ENCODE results near the gene MRPL4.

MRPL4 gene

DNA sequence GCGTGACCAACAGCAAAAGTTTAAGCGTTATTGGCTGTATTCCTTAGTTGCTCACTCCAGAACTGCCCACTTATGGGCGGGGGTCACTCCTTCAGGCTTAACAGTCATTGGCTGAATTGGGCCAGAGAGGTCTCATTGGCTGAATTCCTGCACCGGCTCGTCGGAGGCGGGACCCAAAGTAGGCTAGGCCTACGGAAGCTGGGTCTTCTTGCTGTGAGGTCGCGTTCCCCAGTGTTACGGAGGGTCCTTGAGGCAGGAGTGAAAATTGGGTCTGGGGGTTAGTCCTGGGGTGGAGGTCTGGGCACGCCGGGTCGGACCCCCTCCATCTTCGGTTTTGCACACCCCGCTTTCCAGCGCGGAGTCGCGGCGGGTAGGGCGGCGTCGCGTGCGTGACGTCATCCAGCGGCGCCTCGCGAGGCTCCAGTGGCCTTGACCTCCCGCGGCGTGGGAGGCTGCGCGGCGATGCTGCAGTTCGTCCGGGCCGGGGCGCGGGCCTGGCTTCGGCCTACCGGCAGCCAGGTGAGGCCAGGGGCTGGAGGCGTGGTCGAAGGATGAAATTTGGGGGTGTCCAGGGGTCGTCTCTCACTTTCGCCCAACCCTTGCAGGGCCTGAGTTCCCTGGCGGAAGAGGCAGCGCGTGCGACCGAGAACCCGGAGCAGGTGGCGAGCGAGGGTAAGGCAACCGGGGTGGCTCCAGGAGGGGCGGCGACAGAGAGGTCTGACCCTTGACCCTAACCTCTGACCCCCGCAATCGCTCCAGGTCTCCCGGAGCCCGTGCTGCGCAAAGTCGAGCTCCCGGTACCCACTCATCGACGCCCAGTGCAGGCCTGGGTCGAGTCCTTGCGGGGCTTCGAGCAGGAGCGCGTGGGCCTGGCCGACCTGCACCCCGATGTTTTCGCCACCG lies at the start of gene MRPL4:
MRPL4 (plus strand) TSS at position 423 of the 903 bp plus-strand sequence; CDS start at position 463, 40 bp downstream.
- peak; percentile 95 for DNase-seq (ENCODE audit: low spot score)

DNA sequence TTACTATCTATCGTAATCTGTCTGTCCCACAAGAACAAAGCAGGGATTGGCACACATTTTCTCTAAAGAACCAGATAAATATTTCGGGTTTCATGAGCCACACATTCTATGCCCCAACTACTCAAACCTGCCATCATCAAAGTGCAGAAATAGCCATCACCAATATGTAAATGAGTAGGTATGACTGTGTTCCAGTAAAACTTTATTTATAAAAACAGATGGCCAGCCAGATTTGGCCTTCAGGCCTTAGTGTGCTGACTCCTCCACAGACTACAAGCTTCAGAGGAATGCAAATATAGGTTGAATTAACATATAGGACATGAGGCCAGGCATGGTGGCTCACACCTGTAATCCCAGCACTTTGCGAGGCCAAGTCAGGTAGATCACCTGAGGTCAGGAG lies 48.3 kb upstream of the MRPL4 start:
- no peak for DNase-seq (ENCODE audit: low spot score)

DNA sequence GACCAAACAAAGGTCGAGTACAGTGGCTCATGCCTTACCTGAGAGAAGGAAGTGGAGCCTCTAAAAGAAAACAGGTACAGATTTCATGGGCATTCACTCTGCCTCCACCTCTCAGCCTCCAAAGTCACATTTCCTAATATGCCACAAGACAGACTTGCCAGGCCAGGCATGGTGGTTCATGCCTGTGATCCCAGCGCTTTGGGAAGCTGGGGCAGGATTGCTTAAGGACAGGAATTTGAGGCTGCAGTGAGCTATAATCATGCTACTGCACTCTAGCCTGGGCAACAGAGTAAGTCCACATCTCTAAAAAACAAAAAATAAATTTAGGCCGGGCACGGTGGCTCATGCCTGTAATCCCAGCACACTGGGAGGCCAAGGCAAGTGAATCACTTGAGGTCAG lies 46.4 kb upstream of the MRPL4 start:
- DNase-seq (ENCODE audit: low spot score): no peak

DNA sequence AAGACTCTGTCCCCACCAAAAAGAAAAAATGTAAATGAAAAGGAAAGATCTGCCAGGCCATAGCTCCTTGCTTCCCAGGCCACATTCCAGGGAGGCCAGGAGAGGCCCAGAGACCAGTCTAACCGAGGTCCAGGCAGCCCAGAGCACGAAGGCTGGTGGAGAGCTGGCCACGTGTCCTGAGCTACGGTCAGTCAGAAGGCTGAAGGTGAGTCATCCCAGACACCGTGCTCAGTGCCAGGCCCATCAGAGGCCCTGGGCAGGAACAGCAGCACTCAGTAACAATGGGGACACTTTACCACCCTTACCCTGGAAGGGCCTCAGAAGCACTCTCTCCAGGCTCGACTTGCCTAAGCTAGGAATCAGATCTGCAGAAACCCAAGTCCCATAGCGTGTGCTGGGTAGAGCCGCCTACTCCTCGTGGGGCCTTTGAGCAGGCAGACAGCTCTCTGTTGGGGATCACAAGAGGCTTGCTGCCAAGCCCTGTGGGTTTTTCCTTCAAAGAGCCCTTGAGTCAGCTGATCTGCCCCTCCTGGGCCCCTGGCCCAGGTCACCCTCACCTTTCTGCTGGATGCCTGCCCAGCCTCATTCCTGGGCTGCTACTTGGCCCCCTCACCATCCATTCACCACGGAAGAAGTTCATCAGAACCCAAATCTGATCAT lies 45.7 kb upstream of the MRPL4 start:
- DNase-seq (ENCODE audit: low spot score): no peak

DNA sequence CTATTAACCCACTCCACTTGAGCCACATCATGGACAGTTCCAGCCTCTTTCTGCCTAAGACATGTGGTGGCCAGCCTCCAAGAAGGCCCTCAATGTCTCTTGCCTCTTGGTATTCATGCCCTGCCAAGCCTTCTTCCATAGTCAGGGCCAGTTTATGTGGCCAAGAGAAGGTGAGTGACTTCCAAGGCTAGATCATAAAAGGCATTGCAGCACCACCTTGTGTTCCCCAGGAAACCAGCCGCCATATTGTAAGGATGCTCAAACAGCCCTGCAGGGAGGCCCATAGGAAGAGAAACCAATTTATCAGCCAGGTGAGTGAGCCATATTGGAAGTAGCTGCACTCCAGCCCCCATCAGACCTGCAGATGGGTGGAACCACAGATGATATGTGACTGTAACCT lies 45.0 kb upstream of the MRPL4 start:
- DNase-seq (ENCODE audit: low spot score): no peak

DNA sequence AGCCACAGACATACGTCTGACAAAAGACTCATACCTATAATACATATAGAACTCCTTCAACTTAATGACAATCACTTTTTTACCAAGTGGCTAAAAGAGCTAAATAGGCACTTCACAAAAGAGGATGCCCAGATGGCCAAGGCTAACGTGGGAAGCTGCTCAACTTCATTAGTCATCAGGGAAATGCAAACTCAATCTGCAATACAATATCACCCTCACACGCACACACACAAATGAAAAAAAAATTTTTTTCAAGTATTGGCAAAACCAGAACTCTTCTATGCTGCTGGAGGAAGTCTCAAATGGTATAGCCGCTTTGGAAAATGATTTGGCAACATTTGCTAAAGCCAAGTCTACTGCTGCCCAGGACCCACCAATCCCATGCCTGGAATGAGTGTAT lies 42.7 kb upstream of the MRPL4 start:
- DNase-seq (ENCODE audit: low spot score): no peak

DNA sequence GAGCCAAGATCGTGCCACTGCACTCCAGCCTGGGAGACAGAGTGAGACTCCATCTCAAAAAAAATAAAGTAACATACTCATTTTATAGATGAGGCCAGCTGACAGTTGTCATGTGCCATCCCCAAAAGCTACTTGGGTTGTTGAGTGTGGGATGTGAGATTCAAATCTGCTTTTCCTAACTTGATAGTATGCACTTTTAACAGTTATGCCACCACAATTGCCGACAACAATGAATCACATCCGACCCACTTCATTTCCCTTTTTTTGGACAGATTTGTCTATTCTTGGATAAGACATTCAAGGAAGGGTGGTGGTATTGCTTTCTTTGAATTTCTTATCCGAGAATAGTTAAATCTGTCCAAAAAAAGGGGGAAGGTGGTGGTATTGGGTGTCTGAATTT lies 41.0 kb upstream of the MRPL4 start:
- DNase-seq (ENCODE audit: low spot score): no peak

DNA sequence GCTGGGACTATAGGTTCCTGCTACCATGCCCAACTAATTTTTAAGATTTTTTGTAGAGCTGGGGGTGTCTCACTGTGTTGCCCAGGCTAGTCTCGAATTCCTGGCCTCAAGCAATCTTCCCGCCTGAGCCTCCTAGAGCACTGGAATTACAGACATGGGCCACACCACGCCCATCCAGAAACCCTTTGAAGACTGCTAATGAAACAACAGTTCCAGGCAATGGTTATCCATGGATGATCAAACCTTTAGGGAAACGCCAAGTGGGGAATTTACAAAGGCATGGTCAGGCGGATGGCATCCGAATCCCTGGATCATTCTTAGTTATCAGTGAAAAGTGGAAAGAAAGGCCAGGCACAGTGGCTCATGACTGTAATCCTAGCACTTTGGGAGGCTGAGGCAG lies 40.3 kb upstream of the MRPL4 start:
- no peak for DNase-seq (ENCODE audit: low spot score)

DNA sequence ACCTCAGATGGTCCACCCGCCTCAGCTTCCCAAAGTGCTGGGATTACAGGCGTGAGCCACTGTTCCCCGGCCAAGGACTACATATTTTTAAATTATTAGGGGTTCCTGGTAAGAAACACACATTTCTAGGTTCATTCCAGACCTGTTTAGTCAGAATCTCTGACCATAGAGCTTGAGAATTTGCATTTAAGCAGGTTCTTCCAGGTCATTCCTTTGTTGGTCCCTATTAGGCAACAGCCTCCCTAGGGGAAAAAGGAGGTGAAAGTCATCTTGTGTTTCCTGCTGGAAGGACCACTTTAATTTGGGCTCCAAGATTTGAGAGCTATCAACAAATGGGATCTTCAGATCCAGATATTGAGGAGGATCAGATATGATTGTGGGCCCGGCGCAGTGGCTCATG lies 37.2 kb upstream of the MRPL4 start:
- no peak for DNase-seq (ENCODE audit: low spot score)

DNA sequence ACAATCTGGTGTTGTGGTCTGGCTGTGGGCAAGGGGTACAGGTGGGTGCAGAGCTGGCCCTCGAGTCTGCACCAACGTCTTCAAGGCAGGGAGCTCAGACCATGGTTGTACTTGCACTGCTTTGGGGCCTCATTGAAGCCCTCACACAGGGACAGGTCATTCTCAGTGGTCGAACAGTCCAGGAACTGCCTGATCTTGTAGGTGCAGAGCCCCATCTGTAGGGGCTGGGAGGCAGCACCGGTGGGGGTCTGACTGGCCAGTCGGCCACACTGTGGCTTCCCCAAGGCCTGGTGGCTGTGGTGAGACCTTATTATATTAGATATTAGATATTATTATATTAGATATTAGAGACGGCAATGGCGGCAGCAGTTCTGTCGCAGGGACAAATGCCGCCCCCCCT lies 34.9 kb upstream of the MRPL4 start:
- no peak for DNase-seq (ENCODE audit: low spot score)

DNA sequence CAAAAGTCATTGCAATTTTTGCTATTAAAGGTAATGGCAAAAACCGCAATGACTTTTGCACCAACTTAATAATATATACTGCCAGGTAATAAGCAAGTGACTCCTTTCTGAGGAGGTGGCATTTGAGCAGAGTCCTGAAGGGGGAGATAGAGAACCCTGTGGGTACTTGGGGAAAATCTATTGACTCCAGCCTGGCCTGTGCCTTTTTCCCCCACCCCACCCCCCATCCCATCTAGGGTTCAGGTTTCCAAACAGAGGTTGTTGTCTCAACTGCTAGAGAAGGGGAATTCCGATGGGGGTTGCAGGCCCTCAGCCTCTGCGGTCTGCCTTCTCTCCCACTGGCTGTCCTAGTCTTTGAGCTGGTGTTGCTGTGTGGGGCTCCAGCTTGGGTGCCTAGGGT lies 32.3 kb upstream of the MRPL4 start:
- peak; percentile 53 for DNase-seq (ENCODE audit: low spot score)

DNA sequence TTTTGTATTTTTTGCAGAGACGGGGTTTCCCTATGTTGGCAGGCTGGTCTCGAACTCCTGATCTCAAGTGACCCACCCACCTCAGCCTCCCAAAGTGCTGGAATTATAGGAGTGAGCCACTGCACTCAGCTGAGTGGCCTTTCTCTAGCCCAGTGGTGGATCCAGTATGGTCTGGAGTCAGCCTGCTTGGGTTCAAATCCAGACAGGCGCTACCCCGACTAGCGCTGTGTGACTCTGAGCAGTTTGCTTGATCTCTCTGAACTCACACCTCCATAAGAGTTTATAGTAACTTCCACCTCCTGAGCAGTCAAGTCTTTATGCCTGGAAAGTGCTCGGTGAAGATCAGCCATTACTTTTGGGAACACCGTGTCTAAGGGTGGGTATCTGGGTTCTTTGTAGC lies 31.3 kb upstream of the MRPL4 start:
- DNase-seq (ENCODE audit: low spot score): no peak

DNA sequence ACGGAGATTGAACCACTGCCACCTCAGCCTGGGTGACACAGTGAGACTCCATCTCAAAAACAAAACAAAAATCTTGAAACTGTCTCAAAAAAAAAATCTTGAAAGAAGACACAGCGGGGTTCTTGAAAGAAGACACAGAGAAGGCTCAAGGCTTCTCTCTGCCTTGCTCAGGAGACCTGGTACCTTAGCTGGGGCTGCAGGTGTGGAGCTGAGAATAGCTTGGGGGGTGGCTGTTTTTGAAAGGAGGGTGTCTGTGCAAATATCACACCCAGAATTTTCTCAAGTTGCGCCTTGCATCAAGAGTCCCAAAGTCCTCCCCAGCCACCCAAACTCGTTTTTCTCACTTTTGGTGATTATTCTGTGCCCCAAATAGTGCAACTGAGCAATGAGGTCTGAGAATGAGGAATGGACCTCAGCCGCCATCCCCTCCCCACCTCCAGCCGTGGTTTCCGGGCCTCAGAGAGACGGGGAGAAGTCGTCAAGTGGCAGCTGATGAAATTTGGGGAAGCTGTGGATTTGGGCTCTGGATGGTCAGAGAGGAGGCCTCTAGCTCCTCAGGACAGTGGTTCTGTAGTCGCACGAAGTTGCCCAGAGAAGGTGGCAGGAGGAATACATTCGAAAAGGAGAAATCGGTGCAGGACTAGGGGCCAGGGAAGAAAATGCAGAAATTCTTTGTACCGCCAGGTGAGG lies 29.7 kb upstream of the MRPL4 start:
- DNase-seq (ENCODE audit: low spot score): no peak

DNA sequence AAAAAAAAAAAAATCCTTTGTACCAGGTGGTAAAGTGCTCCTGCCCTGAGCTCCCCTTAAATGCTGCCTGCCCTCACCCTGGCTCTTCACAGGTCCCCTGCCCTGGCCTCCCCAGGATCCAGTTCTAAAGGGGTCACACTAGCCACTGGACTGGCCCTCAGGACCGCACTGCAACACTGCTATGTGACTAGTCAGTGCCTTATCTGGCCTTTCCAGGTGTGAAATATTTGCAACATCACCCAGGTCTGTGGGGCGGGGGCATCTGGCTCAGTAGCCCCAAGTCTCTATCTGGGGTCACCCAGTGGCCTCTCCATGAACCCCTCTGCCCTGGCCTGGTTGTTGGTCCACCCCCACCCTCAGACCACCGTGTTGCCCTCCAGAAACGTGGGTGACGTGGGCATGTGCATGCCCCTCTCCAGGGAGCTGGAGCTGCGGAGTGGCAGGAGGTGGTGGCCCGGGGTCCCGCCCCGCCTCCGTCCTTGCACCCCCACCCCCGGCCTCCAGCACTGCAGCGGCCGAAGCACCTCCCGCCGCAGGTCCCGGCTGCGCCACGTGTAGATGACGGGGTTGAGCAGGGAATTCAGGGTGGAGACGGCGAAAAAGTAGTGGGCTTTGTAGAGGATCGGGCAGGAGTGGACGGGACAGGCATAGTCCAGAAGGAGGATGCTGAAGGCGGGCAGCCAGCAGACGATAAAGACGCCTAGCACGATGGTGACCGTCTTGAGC lies 28.4 kb upstream of the MRPL4 start:
- no peak for DNase-seq (ENCODE audit: low spot score)

DNA sequence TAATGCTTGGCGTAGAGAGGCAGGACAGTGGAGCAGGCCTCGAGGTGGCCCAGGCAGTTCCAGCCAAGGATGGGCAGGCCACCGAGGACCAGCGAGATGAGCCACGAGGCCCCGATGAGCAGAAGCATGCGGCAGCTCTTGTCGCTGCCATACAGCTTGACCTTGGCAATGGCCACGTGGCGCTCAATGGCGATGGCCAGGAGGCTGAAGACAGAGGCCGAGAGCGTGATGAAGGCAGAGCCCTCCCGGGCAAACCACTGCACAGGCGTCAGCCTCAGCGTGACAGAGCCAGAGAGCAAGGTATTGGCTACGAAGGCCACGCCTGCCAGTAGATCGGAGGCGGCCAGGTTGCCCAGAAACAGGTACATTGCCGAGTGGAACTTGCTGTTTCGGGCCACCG lies 27.7 kb upstream of the MRPL4 start:
- no peak for DNase-seq (ENCODE audit: low spot score)

DNA sequence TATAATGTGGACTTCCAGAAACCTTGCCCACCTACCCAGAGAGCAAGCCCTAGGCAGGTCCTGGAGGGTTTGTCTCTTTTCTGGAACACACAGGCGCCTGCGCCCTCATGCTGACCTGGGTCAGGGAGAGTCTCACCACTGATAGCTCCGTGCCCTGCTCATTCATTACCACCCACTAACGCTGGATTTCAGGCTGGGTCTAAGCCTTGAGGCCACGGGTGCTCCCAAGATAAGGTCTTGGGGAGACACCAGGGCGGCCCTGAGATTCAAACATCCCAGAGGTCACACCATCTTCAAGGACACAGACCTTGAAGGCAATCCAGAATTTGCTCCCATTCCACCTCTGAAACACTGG lies 26.0 kb upstream of the MRPL4 start:
- no peak for DNase-seq (ENCODE audit: low spot score)

DNA sequence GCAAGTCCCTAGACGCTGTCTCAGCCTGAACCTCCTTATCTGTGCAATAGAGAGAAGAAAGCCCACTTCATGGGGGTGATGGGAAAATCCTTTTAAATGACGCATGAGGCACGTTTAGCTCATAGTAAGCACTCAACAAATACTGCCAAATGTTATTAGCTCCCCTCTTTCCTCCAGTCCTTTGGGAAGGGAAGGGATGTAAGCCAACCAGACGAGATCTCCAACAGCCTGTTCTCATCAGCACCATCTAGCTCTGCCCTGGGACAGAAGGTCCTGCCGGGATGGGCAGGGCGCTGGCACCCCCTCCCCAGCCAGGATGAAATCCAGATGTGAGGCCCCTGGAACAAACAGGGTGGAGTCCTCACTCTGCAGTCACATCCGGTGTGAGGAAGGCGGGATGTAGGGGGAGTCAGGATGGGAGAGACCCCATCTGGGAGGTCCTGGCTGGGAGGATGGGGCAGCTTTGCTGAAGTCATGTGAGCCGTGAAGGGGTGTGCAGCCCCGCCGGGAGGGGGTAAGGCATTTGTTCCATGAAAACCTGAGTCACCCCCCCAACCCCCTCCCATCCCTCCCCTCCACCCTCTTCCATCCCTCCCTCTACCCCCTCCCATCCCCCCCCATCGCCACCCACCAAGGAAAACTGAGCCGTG lies 25.5 kb upstream of the MRPL4 start:
- DNase-seq (ENCODE audit: low spot score): no peak

DNA sequence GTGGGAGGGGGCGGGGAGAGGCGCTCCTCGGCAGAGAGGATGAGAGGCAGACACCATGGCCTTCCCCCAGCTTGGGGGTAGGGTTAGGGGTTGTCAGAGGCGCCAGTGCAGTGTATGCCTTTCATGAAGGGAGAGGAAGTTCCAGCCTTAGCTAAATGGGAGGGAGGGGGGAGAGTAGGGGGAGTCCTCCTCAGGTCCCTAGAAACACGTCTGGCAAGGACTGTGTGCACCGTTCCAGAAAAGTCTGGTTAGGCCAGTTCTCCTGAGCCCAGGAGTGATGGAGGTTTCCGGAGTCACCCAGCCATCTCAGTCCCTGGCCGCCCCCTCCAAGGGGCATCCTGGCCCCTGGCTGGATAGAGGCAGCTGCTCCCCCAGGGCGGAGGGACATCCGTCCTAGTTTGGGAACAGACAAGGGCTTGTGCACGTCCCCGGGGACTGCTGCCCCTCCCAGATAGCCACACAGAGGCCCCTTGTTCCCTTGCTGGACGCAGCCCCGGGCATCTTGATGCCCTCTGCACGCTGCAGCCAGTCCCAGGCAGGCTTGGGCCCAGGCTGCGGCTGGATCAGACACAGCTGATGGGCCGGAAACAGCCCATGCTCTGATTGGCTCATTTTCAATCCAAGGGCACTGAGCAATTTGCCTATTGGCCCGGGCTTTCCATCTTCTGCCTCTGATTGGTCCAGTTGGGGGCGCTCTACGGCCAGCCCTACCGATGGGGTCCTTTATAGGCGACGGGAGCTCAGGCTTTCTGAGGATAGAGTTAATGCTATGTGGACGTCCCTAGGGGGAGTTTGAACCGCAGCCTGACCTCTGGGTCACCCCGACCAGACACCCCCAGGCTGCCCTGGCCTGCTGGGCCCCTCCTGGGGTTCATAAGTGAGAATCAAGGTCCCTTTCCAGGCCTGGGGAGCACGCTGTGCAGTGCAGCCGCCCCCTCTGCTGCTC lies 24.7 kb upstream of the MRPL4 start:
- DNase-seq (ENCODE audit: low spot score): no peak

DNA sequence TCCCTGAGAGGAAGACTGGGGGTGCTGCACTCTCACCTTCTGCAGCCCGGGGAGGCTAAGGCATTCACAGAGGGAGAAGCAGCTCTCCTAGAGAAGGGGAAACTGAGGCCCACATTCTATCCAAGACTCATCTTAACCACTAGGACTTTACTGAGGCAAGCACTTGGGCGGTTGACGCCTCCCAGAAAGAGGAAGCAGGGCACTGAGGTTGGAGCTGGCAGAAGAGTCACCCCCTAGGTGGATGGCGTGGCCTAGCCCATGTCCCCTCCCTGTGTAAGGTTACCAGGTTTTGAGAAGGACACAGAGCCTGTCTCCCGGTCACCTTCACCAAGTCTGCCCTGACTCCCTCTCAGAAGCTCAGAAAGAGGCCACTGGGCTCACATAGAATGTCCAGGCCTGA lies 23.6 kb upstream of the MRPL4 start:
- DNase-seq (ENCODE audit: low spot score): no peak

DNA sequence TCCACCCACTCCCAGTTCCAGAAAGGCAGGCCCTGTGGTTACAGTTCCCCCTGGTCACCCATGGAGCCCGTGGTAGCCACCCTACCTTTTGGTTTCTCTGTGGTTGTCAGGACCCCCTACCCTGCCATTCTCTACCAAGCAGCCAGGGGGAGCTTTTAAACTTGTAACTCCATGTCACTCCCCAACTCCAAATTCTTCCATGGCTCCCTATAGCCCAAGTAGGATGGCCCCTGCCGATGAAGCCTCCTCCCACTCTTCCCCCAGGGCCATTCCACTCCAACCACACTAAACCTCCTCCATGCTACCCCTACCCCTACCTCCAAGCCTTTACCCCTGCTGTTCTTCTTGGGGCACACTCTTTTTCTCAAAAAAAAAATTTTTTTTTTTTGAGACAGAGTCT lies 23.1 kb upstream of the MRPL4 start:
- peak; percentile 62 for DNase-seq (ENCODE audit: low spot score)

All from germinal center (tissue), 1 donor.